Measurements from ENCODE around the gene ELK3. TPM values are rescaled to one million over a fixed set of nuclear protein-coding genes. Genes with fewer than 3 reads are reported as not detected.

The ELK3 gene
- total RNA-seq, 2 donors from 2014 or later: 4.9 to 8.0 TPM

- peaks cover 15% of the 10 kb centered on the region for H3K4me1 ChIP-seq
- intact Hi-C loops (cut with DNase I): loop anchor here (5.0 kb wide), 1 partner anchor 157 kb away; no protein-coding TSS in a partner anchor
- no peaks in the 10 kb centered on the region for H3K36me3 ChIP-seq (replicated peaks in 1 of 2; ENCODE audit: insufficient read depth in 1 of 2, low read depth in 2 of 2)
- no peak overlapping the region for H3K27ac ChIP-seq
- WGBS, 2 donors: 78 to 86% methylated on average over 11 of the region's 11 CpGs
- TF ChIP-seq CTCF (IDR thresholded peaks at IDR 0.05) (no peak), POLR2A (IDR thresholded peaks at IDR 0.05) (no peak)
- DNase-seq (no peak), ATAC-seq (no peak)
- H3K27me3 ChIP-seq: no peaks in the 10 kb centered on the region
- no peaks in the 10 kb centered on the region for H3K9me3 ChIP-seq
- no peak overlapping the region for H3K4me3 ChIP-seq
These were observed 25.0 kb downstream of the ELK3 start for GRCh38 chr12:96218989-96219678.

- TF ChIP-seq POLR2A (IDR thresholded peaks at IDR 0.05) (no peak), CTCF (IDR thresholded peaks at IDR 0.05) (no peak)
- 86 to 87% methylated on average over 15 of the region's 15 CpGs for WGBS, 2 donors
- intact Hi-C loops (cut with DNase I): loop anchor here (5.0 kb wide), 1 partner anchor 157 kb away; no protein-coding TSS in a partner anchor
- Histone ChIP-seq H3K27me3 (no peaks in the 10 kb centered on the region), H3K27ac (no peak overlapping the region), H3K4me1 (peaks cover 17% of the 10 kb centered on the region), H3K36me3 (replicated peaks in 1 of 2; ENCODE audit: insufficient read depth in 1 of 2, low read depth in 2 of 2) (no peaks in the 10 kb centered on the region), H3K9me3 (no peaks in the 10 kb centered on the region), H3K4me3 (no peak overlapping the region)
- no peak for ATAC-seq
- DNase-seq: no peak
These were observed 25.6 kb downstream of the ELK3 start for GRCh38 chr12:96219700-96220206.

GRCh38 chr12:96220902-96221301, 26.7 kb downstream of the ELK3 start:
- H3K9me3 ChIP-seq: no peaks in the 10 kb centered on the region
- TF ChIP-seq CTCF (IDR thresholded peaks at IDR 0.05): no peak
- TF ChIP-seq POLR2A (IDR thresholded peaks at IDR 0.05): no peak
- H3K27me3 ChIP-seq: no peaks in the 10 kb centered on the region
- H3K4me1 ChIP-seq: peaks cover 19% of the 10 kb centered on the region
- no peak overlapping the region for H3K4me3 ChIP-seq
- WGBS, 2 donors: 65 to 77% methylated on average over 4 to 5 of the region's 5 CpGs
- no peak overlapping the region for H3K27ac ChIP-seq
- intact Hi-C loops (cut with DNase I): no loop called here
- ATAC-seq (no peak), DNase-seq (no peak)
- H3K36me3 ChIP-seq (replicated peaks in 1 of 2; ENCODE audit: insufficient read depth in 1 of 2, low read depth in 2 of 2): no peaks in the 10 kb centered on the region

- Histone ChIP-seq H3K9me3 (no peaks in the 10 kb centered on the region), H3K36me3 (replicated peaks in 1 of 2; ENCODE audit: insufficient read depth in 1 of 2, low read depth in 2 of 2) (no peaks in the 10 kb centered on the region), H3K27me3 (no peaks in the 10 kb centered on the region), H3K4me3 (no peak overlapping the region), H3K4me1 (peaks cover 19% of the 10 kb centered on the region), H3K27ac (no peak overlapping the region)
- WGBS, 2 donors: 89 to 91% methylated on average over 4 to 6 of the region's 6 CpGs
- ATAC-seq (no peak), DNase-seq (no peak)
- no peak for TF ChIP-seq CTCF (IDR thresholded peaks at IDR 0.05)
- TF ChIP-seq POLR2A (IDR thresholded peaks at IDR 0.05): no peak
- intact Hi-C loops (cut with DNase I): no loop called here
These were observed 27.2 kb downstream of the ELK3 start for GRCh38 chr12:96221391-96221790.

Measured in body of pancreas (tissue), 4 donors.